Ascending aorta (tissue), 2 donors: ENCODE data around the gene CYP46A1. TPM values are rescaled to one million over a fixed set of nuclear protein-coding genes. Genes with fewer than 3 reads are reported as not detected.

Source experiments
- DNase-seq, 2 donors: peaks; one replicate each; pipeline ENCODE4 v3.0.0-alpha.2; 2019; ENCODE audit warnings: low spot score in 2 of 2
- H3K27ac ChIP-seq, 2 donors: fragments of 200-600 bp; sonication (generic); one replicate each; pipeline ENCODE4 v1.5.1; 2016 to 2017; ENCODE audit warnings: mild to moderate bottlenecking in 1 of 2
- H3K27me3 ChIP-seq: fragments of 200-600 bp; sonication (generic); one replicate; pipeline ENCODE4 v1.5.1; 2017
- H3K36me3 ChIP-seq, 2 donors: fragments of 200-600 bp; sonication (generic); one replicate each; pipeline ENCODE4 v1.5.1; 2016
- H3K4me1 ChIP-seq, 2 donors: fragments of 200-600 bp; sonication (generic); one replicate each; pipeline ENCODE4 v1.5.1; 2016 to 2017; ENCODE audit warnings: mild to moderate bottlenecking in 1 of 2
- H3K4me3 ChIP-seq, 2 donors: fragments of 200-600 bp; sonication (generic); one replicate each; pipeline ENCODE4 v1.5.1; 2016 to 2017; ENCODE audit warnings: mild to moderate bottlenecking in 1 of 2
- H3K9me3 ChIP-seq, 2 donors: fragments of 200-600 bp; sonication (generic); one replicate each; pipeline ENCODE4 v1.5.1; 2016
- intact Hi-C: fragments of 100-400 bp; cut with DNase I; formaldehyde crosslinking; loops from one replicate; pipeline ENCODE4 v1.15.1; 2023
- total RNA-seq: library from RNA; depleted of rRNA; stranded (reverse); fragments of >200 nt; gene quantifications from one replicate; pipeline ENCODE4 v1.1.0, GENCODE V29; 2016
- TF ChIP-seq, protein P1 (sequence below), 3 experiments: fragments of 200-600 bp in 2 of 3; fragments of 450-650 bp in 1 of 3; sonication (generic) in 2 of 3; IDR thresholded peaks; one replicate each; pipeline ENCODE4 v1.5.1; 2016 to 2019; ENCODE audit warnings: antibody characterized with exemption in 3 of 3, mild to moderate bottlenecking in 1 of 3, moderate library complexity in 1 of 3

Gene CYP46A1
- total RNA-seq, 1 donor from 2014 or later: not detected

DNA sequence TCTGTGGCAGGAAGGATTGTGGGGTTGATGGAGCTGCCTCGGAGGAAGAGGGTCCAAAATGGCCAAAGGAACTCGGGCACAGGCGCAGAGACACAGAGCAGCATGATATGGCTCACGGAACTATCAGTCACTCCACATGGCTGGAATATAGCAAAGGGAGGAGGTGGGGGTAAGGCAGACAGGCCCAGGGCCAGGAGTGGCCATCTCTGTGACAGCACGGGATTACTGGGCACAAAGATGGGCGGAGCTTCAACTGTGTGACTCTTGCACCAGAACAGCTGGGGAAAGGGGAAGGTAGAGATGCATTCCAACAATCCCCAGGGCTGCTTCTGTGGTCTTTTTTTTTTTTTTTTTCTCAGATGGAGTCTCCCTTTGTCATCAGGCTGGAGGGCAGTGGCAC lies 84.3 kb downstream of the CYP46A1 start:
- Histone ChIP-seq H3K36me3 (no peaks in the 10 kb centered on the region), H3K27me3 (no peaks in the 10 kb centered on the region), H3K9me3 (no peaks in the 10 kb centered on the region), H3K27ac (peak overlapping the region; percentile 89 to 95), H3K4me1 (peaks cover 10 to 16% of the 10 kb centered on the region in 2 donors), H3K4me3 (no peak overlapping the region)
- intact Hi-C loops: loop anchor here (10.0 kb wide), 1 partner anchor 536 kb away; the partner anchor contains the start of gene SLC25A29
- TF ChIP-seq, protein P1, sequence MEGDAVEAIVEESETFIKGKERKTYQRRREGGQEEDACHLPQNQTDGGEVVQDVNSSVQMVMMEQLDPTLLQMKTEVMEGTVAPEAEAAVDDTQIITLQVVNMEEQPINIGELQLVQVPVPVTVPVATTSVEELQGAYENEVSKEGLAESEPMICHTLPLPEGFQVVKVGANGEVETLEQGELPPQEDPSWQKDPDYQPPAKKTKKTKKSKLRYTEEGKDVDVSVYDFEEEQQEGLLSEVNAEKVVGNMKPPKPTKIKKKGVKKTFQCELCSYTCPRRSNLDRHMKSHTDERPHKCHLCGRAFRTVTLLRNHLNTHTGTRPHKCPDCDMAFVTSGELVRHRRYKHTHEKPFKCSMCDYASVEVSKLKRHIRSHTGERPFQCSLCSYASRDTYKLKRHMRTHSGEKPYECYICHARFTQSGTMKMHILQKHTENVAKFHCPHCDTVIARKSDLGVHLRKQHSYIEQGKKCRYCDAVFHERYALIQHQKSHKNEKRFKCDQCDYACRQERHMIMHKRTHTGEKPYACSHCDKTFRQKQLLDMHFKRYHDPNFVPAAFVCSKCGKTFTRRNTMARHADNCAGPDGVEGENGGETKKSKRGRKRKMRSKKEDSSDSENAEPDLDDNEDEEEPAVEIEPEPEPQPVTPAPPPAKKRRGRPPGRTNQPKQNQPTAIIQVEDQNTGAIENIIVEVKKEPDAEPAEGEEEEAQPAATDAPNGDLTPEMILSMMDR (IDR thresholded peaks at IDR 0.05): no peak
- DNase-seq: no peak

DNA sequence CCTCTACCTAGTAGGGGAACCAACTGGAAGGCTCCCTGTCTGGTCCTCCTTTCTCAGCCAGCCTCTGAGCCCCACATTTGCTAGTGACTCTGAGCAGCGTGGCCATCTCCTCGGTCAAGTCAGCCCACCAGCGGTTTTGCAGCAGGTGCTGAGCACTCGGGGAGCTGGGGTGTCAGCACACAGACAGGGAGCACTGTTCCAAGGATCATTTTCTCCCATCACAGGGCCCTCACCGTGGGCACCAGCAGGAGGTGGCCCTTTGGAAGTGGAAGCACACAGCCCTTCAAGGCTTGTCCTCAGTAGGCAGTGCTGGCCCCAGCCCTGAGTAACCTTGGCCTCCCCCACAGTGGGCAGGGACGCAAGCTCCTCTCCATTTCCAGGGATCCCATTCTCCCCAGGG lies 85.0 kb downstream of the CYP46A1 start:
- peak overlapping the region in 1 of 2 donors; percentile 6 for H3K27ac ChIP-seq
- intact Hi-C loops: loop anchor here (10.0 kb wide), 1 partner anchor 536 kb away; the partner anchor contains the start of gene SLC25A29
- no peak for DNase-seq

DNA sequence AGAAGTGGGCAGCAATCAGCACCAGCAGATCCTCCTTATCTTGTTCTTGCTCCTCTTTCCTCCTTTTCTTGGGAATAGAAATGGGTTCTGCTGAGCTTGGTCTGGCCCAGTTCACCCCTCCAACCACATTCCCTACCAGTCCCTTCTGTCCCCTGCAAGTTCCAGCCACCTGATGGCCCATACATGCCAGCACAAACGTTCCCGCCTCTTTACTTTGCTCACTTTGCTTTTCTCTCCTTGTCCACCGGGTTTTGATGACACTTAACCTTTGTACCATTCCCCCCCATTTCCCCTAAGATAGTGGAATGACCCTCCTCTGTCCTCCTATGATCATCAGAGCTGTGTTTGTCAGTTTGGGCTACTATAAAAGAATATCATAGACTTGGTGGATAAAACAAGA lies 85.7 kb downstream of the CYP46A1 start:
- H3K4me3 ChIP-seq: no peak overlapping the region
- no peak overlapping the region for H3K27ac ChIP-seq
- intact Hi-C loops: loop anchor here (10.0 kb wide), 1 partner anchor 535 kb away; the partner anchor contains the start of gene SLC25A29
- H3K27me3 ChIP-seq: no peaks in the 10 kb centered on the region
- no peak for DNase-seq
- peaks cover 10 to 16% of the 10 kb centered on the region in 2 donors for H3K4me1 ChIP-seq
- TF ChIP-seq, protein P1 (IDR thresholded peaks at IDR 0.05): no peak
- no peaks in the 10 kb centered on the region for H3K36me3 ChIP-seq
- no peaks in the 10 kb centered on the region for H3K9me3 ChIP-seq

More for the DNA sequence above, 85.0 kb downstream of the CYP46A1 start:
- Histone ChIP-seq H3K4me3 (no peak overlapping the region), H3K36me3 (no peaks in the 10 kb centered on the region), H3K9me3 (no peaks in the 10 kb centered on the region), H3K4me1 (peaks cover 10 to 16% of the 10 kb centered on the region in 2 donors), H3K27me3 (no peaks in the 10 kb centered on the region)
- TF ChIP-seq, protein P1 (IDR thresholded peaks at IDR 0.05): no peak

DNA sequence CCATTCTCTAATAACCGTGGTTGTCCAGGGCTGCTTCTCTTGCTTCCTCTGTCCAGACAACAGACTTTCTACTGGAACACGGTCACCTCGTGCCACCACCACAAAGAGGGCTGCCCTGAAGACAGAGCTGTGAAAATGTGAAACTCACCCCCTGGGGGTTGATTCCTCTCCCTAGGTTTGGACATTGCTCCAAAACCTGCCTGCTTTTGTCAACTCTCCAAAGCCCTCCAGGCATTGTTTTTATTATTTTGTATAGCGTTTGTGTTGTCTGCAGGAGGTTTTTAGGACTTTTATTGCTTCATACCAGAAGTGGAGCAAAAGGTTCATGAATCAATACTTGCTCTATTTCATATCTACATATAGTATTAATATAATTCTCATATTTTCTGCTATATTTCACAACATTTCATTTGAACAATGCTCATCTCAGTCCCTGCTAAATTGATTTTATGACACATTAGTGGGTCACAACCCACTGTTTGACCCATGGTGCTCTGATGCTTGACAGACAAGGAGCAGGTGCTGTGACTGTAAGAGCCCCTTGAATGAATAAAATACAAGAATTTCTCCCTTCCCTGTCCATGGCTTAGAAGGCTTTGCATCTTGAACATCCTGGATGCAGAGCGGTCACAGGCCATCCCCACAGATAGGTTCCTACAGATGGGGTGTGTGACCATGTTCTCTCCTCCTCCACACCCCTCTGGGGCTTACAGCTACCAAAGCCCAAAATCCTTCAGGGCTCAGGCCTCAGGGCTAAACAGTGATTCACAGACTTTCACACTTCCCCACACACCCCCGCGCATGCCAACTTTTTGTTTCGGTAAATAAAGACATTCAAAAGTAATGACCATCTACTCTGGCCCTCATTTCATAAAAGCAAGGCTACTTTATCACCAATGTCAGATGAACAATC lies 88.5 kb downstream of the CYP46A1 start:
- intact Hi-C loops: no loop called here
- TF ChIP-seq, protein P1 (IDR thresholded peaks at IDR 0.05): no peak
- DNase-seq: peak in 1 of 2 donors; percentile 22
- no peak overlapping the region for H3K27ac ChIP-seq
- no peaks in the 10 kb centered on the region for H3K36me3 ChIP-seq
- no peak overlapping the region for H3K4me3 ChIP-seq
- H3K9me3 ChIP-seq: no peaks in the 10 kb centered on the region
- no peaks in the 10 kb centered on the region for H3K27me3 ChIP-seq
- peaks cover 2 to 4% of the 10 kb centered on the region in 2 donors for H3K4me1 ChIP-seq

DNA sequence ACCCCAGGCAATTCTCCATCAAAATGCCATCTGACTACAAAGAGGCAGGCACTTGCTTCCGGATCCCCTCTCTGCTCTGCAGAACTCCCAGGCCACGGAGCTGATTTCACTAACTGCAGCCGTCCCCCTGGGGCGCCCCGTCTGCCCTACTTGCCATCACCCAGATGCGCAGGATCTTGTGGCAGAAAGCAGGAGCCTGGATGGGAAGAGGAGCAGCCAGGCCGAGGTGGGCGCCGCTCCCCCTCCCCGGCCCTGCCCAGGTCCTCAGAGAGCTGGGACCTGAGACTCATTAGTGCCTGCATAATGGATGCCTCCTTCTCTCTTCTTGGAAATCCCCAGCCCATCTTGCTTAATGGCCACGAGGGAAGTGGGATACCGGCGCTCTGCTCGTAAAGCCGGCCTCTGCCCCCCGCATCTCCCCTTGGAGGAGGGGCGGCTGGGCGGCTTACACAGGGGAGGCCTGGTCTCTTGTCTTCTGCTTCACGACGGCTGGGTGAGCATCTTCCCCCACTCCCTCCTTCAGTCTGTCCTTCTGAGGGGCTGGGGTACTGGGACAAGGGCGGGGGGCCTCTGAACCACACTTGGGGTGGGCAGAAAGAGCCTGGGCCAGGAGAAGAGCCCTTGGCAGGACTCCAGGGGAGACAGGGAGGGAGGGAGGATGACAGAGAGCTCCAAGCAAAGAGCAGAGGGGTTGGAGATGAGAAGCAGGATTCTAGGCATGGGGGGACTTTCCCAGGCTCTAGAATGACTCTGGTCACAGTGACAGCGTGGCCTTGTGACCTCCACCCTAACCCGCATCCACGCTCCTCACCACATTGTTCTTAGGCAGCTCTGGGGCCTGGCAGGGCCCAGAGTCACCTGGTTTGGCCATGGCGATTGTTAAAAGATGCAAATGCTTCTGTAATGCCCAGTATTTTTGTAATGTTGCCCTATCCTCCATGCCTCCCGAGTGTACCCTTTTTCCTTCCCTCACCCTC lies 89.7 kb downstream of the CYP46A1 start:
- DNase-seq: peak in 1 of 2 donors; percentile 52
- no peaks in the 10 kb centered on the region for H3K27me3 ChIP-seq
- H3K4me3 ChIP-seq: no peak overlapping the region
- H3K4me1 ChIP-seq: no peaks in the 10 kb centered on the region
- no peak overlapping the region for H3K27ac ChIP-seq
- peaks cover 0 to 8% of the 10 kb centered on the region in 2 donors for H3K9me3 ChIP-seq
- no peaks in the 10 kb centered on the region for H3K36me3 ChIP-seq
- intact Hi-C loops: no loop called here
- TF ChIP-seq, protein P1 (IDR thresholded peaks at IDR 0.05): no peak
